ENCODE results near the gene MUC21.

DNA sequence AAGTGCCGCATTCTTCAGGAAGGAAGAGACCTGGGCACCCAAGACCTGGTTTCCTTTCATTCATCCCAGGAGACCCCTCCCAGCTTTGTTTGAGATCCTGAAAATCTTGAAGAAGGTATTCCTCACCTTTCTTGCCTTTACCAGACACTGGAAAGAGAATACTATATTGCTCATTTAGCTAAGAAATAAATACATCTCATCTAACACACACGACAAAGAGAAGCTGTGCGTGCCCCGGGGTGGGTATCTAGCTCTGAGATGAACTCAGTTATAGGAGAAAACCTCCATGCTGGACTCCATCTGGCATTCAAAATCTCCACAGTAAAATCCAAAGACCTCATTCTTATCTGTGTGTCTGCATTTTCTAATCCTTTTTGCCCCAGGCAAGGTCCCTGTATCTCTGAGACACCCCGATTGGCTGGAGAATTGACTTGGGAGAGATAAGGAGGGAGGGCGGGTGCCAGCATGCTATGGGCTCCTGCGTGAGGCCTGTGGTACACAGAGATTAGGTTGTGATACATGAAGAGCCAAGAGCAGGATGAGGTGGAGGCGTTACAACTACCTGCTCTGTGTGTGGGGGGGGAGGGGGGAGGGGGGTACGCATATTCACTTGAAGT, 4.8 kb downstream of the MUC21 start:
- TF ChIP-seq, protein P1, sequence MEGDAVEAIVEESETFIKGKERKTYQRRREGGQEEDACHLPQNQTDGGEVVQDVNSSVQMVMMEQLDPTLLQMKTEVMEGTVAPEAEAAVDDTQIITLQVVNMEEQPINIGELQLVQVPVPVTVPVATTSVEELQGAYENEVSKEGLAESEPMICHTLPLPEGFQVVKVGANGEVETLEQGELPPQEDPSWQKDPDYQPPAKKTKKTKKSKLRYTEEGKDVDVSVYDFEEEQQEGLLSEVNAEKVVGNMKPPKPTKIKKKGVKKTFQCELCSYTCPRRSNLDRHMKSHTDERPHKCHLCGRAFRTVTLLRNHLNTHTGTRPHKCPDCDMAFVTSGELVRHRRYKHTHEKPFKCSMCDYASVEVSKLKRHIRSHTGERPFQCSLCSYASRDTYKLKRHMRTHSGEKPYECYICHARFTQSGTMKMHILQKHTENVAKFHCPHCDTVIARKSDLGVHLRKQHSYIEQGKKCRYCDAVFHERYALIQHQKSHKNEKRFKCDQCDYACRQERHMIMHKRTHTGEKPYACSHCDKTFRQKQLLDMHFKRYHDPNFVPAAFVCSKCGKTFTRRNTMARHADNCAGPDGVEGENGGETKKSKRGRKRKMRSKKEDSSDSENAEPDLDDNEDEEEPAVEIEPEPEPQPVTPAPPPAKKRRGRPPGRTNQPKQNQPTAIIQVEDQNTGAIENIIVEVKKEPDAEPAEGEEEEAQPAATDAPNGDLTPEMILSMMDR (IDR thresholded peaks at IDR 0.05), result no peak
- no peak for TF ChIP-seq POLR2A (IDR thresholded peaks at IDR 0.05)
